ENCODE results near the gene RNF169.

- TF ChIP-seq CTCF (IDR thresholded peaks at IDR 0.05) (no peak), POLR2A (IDR thresholded peaks at IDR 0.05) (no peak), EP300 (IDR thresholded peaks at IDR 0.05) (no peak)
These were observed 17.2 kb upstream of the RNF169 start, which contains the start of gene CHRDL2 for GRCh38 chr11:74731301-74732094.

Measured in ovary (tissue), 3 donors.